HepG2 (cell line): ENCODE measurements around the gene LSM10. TPM values are rescaled to one million over a fixed set of nuclear protein-coding genes. Genes with fewer than 3 reads are reported as not detected.
A peak's percentile ranks its signal among the peaks of the same experiment; 100 is the strongest.

Experiments used
- EED ChIP-seq: sonication (generic); formaldehyde crosslinking; IDR thresholded peaks from 2 replicates; pipeline ENCODE4 v1.5.0; 2020; ENCODE audit warnings: mild to moderate bottlenecking, missing genetic modification reagents
- FOXO4 ChIP-seq: sonication (generic); formaldehyde crosslinking; conservative IDR thresholded peaks from 2 replicates; pipeline ENCODE4 v1.8.1; 2023; ENCODE audit warnings: missing genetic modification reagents
- HDAC2 ChIP-seq: sonication (generic); formaldehyde crosslinking; IDR thresholded peaks from 2 replicates; pipeline ENCODE4 v1.4.0; 2020; ENCODE audit warnings: missing genetic modification reagents
- HNF4A ChIP-seq: sonication (generic); formaldehyde crosslinking; IDR thresholded peaks from 2 replicates; pipeline ENCODE4 v1.4.0; 2020; ENCODE audit warnings: missing genetic modification reagents
- KAT2B ChIP-seq: fragments of 150-350 bp; IDR thresholded peaks from 2 replicates; pipeline ENCODE4 v1.6.1; 2014; ENCODE audit warnings: low read depth, low read length, borderline replicate concordance
- MED1 ChIP-seq: sonication (generic); formaldehyde crosslinking; IDR thresholded peaks from 2 replicates; pipeline ENCODE4 v1.4.0; 2020; ENCODE audit warnings: missing genetic modification reagents
- NFATC3 ChIP-seq: sonication (generic); formaldehyde crosslinking; IDR thresholded peaks from 2 replicates; pipeline ENCODE4 v1.5.1; 2020; ENCODE audit warnings: mild to moderate bottlenecking, missing genetic modification reagents
- RARA ChIP-seq: IDR thresholded peaks from 2 replicates; pipeline ENCODE4 v1.6.1; 2016; ENCODE audit warnings: missing genetic modification reagents, missing compliant biosample characterization
- RBM22 ChIP-seq: fragments of 200-400 bp; formaldehyde crosslinking; optimal IDR thresholded peaks from 2 replicates; pipeline ENCODE3; 2017; ENCODE audit warnings: mild to moderate bottlenecking, low read length, moderate library complexity
- RFXAP ChIP-seq: sonication (generic); formaldehyde crosslinking; IDR thresholded peaks from 2 replicates; pipeline ENCODE4 v1.4.0; 2020; ENCODE audit warnings: missing genetic modification reagents, borderline replicate concordance
- RXRB ChIP-seq: IDR thresholded peaks from 2 replicates; pipeline ENCODE4 v1.6.1; 2016; ENCODE audit warnings: borderline replicate concordance, missing genetic modification reagents, missing compliant biosample characterization
- SAP130 ChIP-seq: IDR thresholded peaks from 2 replicates; pipeline ENCODE4 v1.6.1; 2016; ENCODE audit warnings: low read depth
- TOE1 ChIP-seq: sonication (generic); formaldehyde crosslinking; IDR thresholded peaks from 2 replicates; pipeline ENCODE4 v1.4.0; 2020; ENCODE audit warnings: mild to moderate bottlenecking, missing genetic modification reagents
- XRCC5 ChIP-seq: fragments of 200-400 bp; formaldehyde crosslinking; optimal IDR thresholded peaks from 2 replicates; pipeline ENCODE3; 2017; ENCODE audit warnings: mild to moderate bottlenecking, low read length
- ZFX ChIP-seq: sonication (generic); formaldehyde crosslinking; IDR thresholded peaks from 2 replicates; pipeline ENCODE4 v1.4.0; 2020; ENCODE audit warnings: mild to moderate bottlenecking, low read depth, missing genetic modification reagents, moderate library complexity
- ZNF12 ChIP-seq: sonication (generic); formaldehyde crosslinking; IDR thresholded peaks from 2 replicates; pipeline ENCODE4 v1.5.0; 2020; ENCODE audit warnings: missing genetic modification reagents
- ZNF205 ChIP-seq: IDR thresholded peaks from 2 replicates; pipeline ENCODE4 v1.6.1; 2018; ENCODE audit warnings: missing biosample characterization, missing genetic modification reagents
- ZNF281 ChIP-seq: sonication (generic); formaldehyde crosslinking; IDR thresholded peaks from 2 replicates; pipeline ENCODE4 v1.4.0; 2020; ENCODE audit warnings: missing genetic modification reagents, borderline replicate concordance
- ZNF3 ChIP-seq: IDR thresholded peaks from 2 replicates; pipeline ENCODE4 v1.7.0; 2017; ENCODE audit warnings: inconsistent platforms
- ZNF556 ChIP-seq: sonication (generic); formaldehyde crosslinking; IDR thresholded peaks from 2 replicates; pipeline ENCODE4 v1.4.0; 2020; ENCODE audit warnings: mild to moderate bottlenecking, missing genetic modification reagents, borderline replicate concordance
- ZNF687 ChIP-seq: sonication (generic); formaldehyde crosslinking; IDR thresholded peaks from 2 replicates; pipeline ENCODE4 v1.5.1; 2020; ENCODE audit warnings: mild to moderate bottlenecking, missing genetic modification reagents, moderate library complexity
- ZSCAN30 ChIP-seq: sonication (generic); formaldehyde crosslinking; IDR thresholded peaks from 2 replicates; pipeline ENCODE4 v1.5.0; 2020; ENCODE audit warnings: mild to moderate bottlenecking, missing genetic modification reagents
- polyA plus RNA-seq, 8 experiments: library from polyadenylated mRNA; depleted of rRNA in 3 of 8; stranded (reverse) in 7 of 8; unstranded in 1 of 8; fragments of >200 nt; fragmentation: Illumina TruSeq in 4 of 8; extraction: Trizol in 4 of 8; gene quantifications; 2 replicates each; pipeline versions ENCODE4 v1.2.1 to v1.2.3, GENCODE V29; 2011 to 2016; ENCODE audit warnings: low read depth in 4 of 8, missing spikeins in 1 of 8, mixed read lengths in 1 of 8; ENCODE audit not compliant: insufficient read depth in 1 of 8
- total RNA-seq, 5 experiments: library from RNA; depleted of rRNA; stranded (reverse); fragments of >200 nt; fragmentation: Illumina TruSeq; extraction: Trizol; gene quantifications; 2 replicates each; pipeline ENCODE4 v1.2.3, GENCODE V29; 2016; ENCODE audit warnings: low read depth in 1 of 5
- TF ChIP-seq, protein P1 (sequence below): IDR thresholded peaks from 2 replicates; pipeline ENCODE4 v1.6.1; 2016; ENCODE audit warnings: missing genetic modification reagents, missing compliant biosample characterization

LSM10 gene
- total and polyA plus RNA-seq, 2 of the 13 experiments (the other 11 are each of a cell fraction or from before 2014, with no cell fraction given) = 14.0 to 52.0 TPM

- peak; percentile 29; the same call in 1 of the 2 replicates for TF ChIP-seq ZNF281
- peak; percentile 46; the same call in 1 of the 2 replicates for TF ChIP-seq SAP130
- no peak for TF ChIP-seq RFXAP (CRISPR knock-in tag)
- TF ChIP-seq RXRB (CRISPR knock-in tag) = peak; percentile 33; the same call in 1 of the 2 replicates
- TF ChIP-seq ZSCAN30 (CRISPR knock-in tag) = no peak
- no peak for TF ChIP-seq TOE1 (CRISPR knock-in tag)
- no peak for TF ChIP-seq NFATC3 (CRISPR knock-in tag)
- peak; percentile 23; the same call in 1 of the 2 replicates for TF ChIP-seq RARA (CRISPR knock-in tag)
- peak; percentile 25; the same call in 1 of the 2 replicates for TF ChIP-seq ZNF556 (CRISPR knock-in tag)
- no peak for TF ChIP-seq ZNF12 (CRISPR knock-in tag)
- no peak for TF ChIP-seq ZFX (CRISPR knock-in tag)
- TF ChIP-seq HDAC2 (CRISPR knock-in tag) = peak; percentile 11; the same call in 1 of the 2 replicates
- TF ChIP-seq HNF4A = peak; percentile 61
- no peak for TF ChIP-seq EED (CRISPR knock-in tag)
- no peak for TF ChIP-seq ZNF205
- TF ChIP-seq, protein P1, sequence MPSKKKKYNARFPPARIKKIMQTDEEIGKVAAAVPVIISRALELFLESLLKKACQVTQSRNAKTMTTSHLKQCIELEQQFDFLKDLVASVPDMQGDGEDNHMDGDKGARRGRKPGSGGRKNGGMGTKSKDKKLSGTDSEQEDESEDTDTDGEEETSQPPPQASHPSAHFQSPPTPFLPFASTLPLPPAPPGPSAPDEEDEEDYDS (CRISPR knock-in tag) = no peak
- TF ChIP-seq XRCC5 = no peak
- peak; percentile 92 for TF ChIP-seq ZNF687 (CRISPR knock-in tag)
- no peak for TF ChIP-seq RBM22
- no peak for TF ChIP-seq KAT2B
- no peak for TF ChIP-seq ZNF3 (CRISPR knock-in tag)
- peak; percentile 41 for TF ChIP-seq MED1 (CRISPR knock-in tag)
- no peak for TF ChIP-seq FOXO4 (CRISPR knock-in tag)
Observed at GRCh38 chr1:36352125-36352909, 45.4 kb downstream of the LSM10 start (continued).
